PC-3 (cell line): ENCODE measurements around the gene CCDC32.

Source experiments
- CTCF ChIP-seq: fragments of 300-600 bp; sonication (generic); conservative IDR thresholded peaks from 2 replicates; pipeline ENCODE4 v1.5.1; 2017; ENCODE audit warnings: antibody characterized with exemption, low read depth, mild to moderate bottlenecking, low read length
- EZH2 ChIP-seq: fragments of 300-600 bp; sonication (generic); IDR thresholded peaks from one replicate; pipeline ENCODE4 v1.6.1; 2017; ENCODE audit warnings: antibody characterized with exemption, mild to moderate bottlenecking, low read length; ENCODE audit not compliant: unreplicated experiment

GRCh38 chr15:40603935-40604334 lies 39.1 kb upstream of the CCDC32 start:
- TF ChIP-seq CTCF (no peak), EZH2 (no peak)
